GM19455 (cell line): ENCODE results near the gene EEF2K.

Experiments
- ATAC-seq: cut with Tn5 transposase; IDR thresholded peaks from one replicate; pipeline ENCODE4 v1.9.1; 2021; ENCODE audit not compliant: unreplicated experiment

Gene EEF2K

DNA sequence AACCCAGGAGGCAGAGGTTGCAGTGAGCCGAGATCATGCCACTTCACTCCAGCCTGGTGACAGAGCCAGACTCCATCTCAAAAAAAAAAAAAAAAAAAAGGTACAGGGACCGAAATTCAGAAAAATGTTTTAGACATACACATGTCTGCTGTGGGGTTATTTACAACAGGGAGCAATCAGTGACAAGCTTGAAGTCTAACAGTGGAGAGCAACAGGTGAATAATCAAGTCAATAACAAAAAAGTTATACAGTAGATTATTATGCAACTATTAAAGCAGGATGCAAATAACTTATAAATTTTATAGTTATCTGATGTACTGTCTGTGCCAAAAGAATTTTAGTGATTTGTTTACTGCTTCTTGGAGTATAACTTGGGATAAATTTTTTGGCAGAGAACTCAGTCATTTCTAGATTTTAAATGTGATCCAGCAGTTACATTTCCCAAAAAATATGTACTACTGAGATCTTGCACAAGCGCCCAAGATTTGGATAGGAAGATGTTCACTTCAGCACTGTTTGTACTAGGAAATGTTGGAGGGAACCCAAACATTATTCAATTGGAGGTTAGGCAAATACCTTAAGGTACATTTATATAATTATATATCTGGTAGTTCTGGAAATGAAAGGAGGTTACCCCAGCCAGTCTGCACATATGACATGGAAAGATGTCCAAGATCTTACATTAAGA is 34.1 kb downstream of the EEF2K start:
- ATAC-seq, result no peak

DNA sequence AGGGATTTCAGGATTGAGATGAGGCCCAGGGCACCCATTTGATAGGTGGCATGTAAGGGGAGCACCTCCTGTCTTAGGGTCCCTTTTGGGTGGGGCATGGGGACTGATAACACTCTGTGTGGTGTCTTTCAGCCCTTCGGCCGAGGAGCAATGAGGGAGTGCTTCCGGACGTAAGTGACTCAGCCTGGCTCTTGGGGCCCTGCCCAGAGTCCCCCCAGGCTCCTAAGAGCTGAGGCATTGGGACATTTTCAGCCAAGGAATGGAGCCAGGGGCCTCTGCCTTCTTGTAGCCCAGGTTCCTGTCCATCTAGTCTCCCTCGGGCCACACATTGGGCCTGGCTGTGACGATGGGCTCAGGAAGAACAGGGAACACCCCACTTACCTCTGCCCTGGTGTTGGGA is 44.4 kb downstream of the EEF2K start:
- no peak for ATAC-seq

DNA sequence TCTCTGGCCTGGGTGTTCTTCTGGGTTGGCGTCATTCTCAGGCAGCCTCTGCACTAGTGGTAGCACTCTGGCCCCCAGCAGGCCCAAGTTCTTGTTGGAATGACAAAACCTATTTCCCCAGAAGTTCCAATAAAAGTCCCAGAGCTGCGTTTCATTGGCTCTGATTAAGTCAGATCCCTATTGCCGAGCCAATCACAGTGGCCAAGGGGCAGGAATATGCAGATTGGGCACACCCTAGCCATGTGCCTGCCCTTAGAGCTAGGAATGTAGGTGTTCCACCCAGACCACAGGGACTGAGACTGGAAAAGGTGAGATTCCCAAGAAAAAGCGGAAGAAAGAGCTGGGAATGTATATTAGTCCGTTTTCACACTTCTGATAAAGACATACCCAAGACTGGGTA is 46.2 kb downstream of the EEF2K start:
- no peak for ATAC-seq

DNA sequence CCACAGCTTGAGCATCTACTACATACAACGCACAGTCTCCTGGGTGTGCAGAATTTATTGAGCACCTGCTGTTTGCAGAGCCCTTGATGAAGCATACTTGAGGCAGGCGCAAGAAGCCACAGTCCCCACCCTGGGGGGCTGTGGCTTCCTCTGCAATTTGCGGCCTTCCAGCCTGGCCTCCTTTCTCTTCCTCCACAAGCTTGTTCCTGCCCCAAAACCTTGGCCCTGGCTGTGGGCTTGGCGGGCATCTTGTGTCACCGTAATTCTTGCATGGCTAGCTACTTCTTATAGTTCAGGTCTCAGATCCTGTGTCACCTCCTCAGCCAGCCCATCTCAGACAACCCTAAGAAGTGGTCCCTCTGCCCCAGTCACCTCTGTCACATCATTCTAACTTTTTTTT is 47.2 kb downstream of the EEF2K start:
- ATAC-seq, result no peak

DNA sequence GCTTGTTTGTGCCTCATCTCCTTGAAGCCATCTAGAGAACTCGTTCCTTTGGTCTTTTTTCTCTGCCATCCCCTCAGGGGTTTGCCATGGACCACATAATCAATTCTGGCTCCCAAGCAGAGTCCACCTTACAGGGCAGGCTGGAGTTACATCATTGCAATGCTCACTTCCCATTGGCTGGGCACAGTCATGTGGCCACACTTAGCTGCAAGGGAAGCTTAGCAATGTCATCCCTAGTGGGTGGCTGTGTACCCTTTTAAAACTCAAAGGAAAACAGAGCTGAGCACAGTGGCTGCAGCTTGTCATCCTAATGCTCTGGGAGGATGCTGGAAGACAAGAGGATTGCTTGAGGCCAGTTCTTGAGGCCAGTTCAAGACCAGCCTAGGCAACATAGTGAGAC is 49.3 kb downstream of the EEF2K start:
- no peak for ATAC-seq

DNA sequence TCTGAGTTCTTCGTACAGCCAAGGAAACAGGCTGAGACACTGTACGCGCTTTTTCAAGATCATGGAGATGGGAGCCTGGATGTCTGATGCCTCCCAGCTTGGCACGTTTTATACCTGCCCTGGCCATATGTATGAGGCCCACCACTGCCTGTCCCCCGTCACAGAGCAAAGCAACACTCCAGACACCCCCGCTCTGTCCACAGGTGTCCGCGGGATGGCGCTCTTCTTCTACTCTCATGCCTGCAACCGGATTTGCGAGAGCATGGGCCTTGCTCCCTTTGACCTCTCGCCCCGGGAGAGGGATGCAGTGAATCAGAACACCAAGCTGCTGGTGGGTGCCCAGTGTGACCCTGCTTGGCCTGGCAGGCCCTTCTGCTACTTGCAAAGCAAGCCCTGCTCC is 51.4 kb downstream of the EEF2K start:
- no peak for ATAC-seq

DNA sequence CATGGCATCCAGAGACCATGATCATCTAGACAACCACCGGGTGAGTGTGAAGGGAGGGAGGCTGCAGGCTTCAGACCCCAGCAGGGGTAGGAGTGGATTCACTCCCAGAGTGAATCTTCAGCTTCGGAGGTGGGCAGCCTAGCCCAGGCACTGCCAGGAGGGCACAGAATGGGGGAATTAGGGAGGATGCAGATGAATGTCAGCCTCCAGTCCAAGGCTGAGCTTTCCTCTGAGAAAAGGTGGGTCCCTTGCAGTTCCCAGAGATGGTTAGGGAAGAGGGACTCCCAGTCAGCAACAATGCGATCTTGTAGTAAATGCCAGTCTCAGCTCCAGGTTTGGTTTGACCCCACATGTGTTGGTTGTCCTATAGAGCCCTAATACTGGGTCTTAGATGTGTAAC is 54.4 kb downstream of the EEF2K start:
- ATAC-seq, result no peak

DNA sequence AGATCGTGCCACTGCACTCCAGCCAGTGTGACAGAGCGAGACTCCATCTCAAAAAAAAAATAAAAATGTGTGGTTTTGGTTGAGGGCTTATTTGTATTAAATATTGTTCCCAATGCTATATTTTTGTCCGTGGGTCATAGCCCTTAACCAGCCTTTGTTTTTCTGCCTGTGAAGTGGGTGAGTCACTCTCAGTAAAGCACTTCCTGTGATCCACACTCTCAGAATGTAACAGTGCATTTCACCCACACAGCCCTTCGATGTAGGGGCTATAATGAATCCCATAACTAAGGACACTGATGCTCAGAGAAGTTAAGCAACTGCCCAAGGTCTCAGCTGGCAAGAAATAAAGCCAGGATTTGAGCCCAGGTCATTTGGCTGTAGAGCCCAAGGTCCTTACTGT is 56.4 kb downstream of the EEF2K start:
- no peak for ATAC-seq

DNA sequence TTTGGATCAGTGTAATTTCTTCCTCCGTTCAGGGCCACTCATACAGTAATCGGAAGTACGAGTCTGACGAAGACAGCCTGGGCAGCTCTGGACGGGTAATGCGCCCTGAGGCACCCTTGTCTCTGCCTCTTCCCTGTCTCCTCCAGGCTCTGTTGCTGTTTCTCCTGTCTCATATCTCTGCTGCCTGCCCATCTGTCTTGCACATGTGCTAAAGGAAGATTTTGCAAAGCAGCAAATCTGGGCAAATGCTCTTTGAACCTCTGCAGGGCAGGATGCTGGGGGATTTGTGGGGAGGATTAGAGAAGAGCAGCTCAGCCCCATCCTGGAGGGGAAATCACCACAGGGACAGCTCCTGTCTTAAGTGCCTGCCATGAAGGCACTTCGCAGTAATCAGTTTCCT is 58.7 kb downstream of the EEF2K start:
- no peak for ATAC-seq

DNA sequence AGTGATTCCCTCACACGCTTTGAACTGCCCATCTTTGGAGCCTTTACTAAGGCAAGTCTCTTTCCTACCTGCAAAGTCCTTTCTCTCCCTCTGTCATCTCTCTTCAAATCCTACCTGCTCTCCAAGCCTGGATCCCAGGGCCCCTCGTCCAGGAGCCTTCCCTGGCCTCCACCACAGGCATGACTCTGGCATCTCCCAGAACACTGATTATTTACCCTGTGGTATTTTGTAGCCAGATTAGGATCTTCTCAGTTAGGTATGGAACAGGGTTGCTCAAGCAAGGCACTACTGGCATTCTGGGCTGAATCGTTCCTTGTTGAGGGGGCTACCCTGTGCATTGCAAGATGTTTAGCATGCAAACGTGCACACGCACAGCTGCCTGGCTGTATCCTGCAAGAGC is 59.3 kb downstream of the EEF2K start:
- ATAC-seq, result no peak

DNA sequence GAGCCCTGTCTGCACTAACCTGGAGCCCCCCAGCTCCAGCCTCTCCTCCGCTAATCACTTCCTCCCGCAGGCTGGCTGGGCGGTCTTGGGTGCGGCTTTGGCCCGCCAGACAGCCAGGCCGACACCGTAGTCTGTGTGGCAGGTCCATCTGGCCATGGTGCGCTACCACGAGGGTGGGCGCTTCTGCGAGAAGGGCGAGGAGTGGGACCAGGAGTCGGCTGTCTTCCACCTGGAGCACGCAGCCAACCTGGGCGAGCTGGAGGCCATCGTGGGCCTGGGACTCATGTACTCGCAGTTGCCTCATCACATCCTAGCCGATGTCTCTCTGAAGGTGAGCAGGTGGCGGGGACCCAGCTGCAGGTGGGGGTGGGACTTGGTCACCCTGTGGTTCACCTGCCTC is 60.5 kb downstream of the EEF2K start:
- ATAC-seq, result no peak

DNA sequence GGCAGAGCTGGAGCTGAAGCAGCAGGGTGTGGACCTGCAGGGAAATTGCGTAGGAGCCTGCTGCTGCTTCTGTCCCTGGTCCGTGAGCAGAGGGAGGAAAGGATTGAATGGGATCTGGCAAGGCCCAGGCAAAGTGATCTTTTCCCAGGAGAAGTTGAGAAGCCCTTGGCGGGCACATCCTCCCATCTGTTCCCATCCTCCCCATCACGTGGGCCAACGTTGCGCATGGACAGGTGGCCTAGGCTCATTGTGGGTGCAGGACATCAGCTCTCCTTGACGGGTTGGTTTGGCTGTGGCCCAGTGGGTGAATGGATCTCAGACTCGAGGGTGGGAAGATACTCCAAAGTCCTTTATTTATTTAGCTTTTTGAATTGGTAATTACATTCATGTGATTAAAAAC is 61.7 kb downstream of the EEF2K start:
- no peak for ATAC-seq

DNA sequence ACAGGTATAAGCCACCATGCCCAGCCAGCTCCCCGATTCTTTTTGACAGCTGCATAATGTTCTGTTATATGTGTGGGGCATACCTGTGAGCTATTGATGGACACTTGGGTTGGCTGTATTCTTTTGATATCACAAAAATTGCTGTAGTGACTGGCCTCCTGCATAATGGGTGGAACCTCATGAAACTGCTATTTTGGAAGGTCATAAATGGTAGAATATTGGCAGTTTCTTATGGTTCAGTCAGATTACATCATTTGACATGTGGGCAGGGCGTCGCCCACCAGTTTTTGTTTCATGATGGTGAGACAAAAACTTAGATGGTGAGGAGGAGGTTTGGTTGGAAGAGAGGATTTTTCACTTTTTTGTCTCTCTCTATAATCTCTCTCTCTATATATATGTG is 64.4 kb downstream of the EEF2K start:
- ATAC-seq, result no peak

DNA sequence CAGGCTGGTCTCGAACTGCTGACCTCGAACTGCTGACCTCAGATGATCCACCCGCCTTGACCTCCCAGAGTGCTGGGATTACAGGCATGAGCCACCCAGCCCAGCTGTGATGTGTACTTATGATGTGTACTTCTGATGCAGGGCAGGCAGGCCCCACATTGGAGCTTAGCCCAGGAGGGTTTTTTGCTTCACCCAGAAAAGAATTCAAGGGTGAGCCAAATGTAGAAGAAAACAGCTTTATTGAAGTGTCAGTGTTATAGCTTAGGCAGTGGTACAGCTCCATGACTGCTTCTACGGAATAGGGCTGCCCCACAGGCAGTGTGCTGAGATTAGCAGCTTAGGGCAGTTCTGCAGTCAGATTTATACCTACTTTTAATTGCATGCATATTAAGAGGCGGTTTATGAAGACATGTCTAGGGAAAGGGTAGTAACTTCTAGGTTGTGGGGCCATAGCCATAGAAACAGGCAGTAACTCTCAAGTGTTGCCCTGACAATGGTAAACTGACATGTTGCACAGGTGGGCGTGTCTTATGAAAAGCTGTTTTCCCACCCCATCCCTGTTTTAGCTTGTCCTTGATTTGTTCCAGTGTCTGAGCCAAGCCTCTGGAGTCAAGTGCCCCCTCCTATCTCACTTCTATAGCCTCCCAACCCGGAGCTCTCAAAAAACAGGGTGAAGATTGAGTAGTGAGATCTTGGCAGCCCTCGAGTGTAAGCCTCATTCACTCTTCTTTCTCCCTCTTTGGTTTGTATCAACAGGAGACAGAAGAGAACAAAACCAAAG is 67.0 kb downstream of the EEF2K start:
- no peak for ATAC-seq

DNA sequence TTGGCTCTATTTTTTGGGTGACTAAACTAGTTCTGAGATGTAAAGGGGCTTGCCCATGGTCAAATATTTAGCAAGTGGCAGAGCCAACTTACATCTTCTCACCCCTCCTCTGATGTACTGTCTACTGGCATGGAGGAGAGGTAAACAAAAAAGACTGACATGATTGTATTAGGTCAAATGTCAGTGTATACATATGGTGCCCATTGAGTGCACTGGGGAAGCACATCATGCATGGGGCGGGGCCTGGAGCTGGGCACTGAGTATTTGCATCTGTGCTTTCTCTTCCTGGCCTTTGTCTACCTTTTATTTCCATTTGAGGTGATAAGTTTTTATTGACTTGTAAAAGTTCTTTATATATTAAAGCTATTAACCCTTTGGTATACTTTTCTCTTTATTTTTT is 68.8 kb downstream of the EEF2K start:
- no peak for ATAC-seq

DNA sequence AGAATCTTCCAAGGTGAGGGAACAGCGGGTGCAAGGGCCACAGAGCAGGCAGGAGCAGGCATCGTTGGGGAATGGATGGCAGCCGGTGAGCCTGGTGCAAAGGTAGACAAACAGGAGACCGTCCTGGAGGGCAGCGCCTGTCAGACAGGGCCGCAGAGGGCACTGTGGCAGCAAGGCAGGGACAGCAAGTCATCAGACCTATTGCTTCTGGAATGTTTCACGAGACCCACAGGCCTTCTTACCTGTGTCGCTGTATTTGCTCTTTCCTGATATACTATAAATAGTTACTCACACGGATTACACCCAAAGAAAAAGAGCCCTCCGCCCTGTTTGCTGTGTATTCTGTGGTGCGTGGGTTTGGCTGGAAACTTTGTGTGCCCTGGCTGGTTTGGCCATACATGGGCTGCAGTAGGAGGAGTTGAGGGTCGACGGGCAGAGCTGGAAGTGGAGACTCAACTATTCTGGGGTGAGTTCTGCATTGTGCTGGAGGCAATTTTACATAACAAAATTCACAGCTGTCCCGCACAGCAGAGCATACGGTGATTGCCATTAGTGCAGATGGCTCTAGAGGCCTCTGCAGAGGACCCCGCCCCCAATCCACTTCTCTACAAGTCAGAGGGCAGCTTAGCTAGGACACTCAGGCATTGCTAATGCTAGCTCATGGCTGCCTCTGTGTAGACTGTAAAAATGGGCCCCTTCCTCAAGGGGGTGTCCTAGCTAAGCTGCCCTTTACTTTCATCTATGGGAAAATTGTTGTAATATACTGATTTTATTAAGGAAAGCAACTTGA is 72.6 kb downstream of the EEF2K start:
- no peak for ATAC-seq

DNA sequence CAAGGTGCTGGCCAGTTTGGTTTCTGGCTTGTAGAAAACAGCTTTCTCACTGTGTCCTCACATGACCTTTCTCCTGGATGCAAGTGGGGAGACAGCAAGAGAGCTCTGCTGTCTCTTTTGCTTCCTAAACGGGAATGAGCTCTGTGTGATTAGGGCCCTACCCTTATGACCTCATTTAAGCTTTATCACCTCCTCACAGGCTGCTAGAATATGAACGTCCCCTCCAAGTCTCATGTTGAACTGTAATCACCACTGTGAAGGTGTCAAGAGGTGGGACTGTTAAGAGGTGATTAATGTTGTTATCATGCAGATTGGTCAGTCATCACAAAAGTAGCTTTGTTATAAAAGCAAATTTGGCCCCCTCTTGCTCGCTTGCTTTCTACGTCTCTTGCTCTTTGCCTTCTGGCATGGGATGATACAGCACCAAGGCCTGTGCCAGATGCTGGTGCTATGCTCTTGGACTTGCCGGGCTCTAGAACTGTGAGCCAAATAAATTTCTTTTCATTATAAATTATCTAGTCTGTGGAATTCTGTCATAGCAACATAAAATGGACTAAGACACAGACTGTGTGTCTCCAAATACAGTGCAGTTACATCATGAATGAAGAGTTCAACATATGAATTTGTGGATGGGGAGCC is 76.3 kb downstream of the EEF2K start:
- no peak for ATAC-seq

DNA sequence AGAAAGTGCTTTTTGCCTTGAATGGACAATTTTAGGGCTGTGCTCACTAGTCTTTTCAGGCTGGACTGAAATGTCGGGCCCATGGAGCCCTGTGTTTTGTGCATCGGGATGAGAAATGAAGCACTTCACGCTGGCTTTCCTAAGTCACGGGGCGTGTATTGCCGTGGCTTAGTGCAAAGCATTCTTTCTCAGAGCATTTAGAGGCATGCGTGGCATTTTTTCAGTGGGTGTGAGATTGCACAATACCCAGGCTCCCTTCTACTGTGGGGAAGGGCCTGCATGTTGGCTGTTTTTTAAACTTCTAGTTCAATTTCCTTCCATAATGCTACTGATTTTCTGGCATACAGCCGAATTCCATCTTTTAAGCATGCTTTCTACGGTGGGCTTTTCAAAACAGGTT is 78.6 kb downstream of the EEF2K start:
- ATAC-seq, result no peak

DNA sequence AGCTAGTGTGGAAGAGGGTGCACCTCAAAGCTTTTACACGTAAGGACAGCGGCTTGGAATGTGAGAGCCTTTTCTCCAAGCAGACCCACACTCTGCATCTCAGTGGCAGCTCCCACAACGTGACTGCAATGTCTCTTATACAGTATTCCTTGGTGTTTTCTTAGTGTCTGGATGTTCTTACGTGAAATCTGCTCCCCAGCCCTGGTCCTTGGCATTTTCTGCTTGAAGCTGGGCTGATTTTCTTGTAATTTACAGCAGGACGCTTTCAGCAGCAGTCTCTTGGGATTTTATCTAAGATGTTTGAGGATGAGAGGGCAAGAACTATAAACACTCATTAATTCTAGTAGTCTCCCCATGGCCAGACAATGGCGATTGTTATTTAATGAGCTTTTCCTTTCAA is 79.0 kb downstream of the EEF2K start:
- ATAC-seq, result no peak

DNA sequence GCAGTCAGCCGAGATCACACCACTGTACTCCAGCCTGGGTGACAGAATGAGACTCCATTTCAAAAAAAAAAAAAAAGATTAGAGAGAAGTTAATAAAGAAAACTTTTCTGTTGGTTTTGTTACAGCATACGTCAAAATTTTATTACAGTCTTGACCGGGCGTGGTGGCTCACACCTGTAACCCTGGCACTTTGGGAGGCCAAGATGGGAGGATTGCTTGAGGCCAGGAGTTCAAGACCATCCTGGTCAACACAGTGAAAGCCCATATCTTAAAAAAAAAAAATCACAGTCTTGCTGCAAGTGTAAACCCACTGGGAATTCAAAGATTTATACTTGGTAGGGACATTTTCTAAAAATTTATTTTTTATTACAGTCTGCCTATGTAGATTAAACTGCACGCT is 84.9 kb downstream of the EEF2K start:
- ATAC-seq, result no peak

DNA sequence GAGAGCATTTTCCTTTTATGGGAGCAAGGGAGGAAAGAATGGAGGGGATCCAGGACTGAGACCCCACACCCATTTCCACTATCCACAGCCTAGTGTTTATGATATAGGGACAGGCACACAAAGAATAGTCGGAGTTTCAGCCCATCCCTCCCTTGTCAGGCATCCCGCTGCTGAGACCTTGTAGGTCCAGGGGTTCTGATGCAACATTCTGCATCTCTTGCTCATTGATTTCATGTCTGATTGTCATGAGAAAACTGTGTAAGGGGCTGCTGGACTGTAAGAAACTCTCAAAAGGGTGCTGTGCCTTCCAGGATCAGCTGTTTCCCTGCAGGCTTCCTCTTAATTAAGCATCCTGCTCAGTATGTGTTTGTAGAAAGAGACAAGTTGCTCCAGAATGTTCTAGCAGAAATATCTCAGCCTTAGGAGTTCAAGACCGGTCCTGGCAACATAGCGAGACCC is 85.8 kb downstream of the EEF2K start:
- no peak for ATAC-seq
